GM12878 (cell line): Measurements from ENCODE around the gene DLK1. TPM values are rescaled to one million over a fixed set of nuclear protein-coding genes. Genes with fewer than 3 reads are reported as not detected.

ENCODE experiments used
- ATAC-seq: fragments of 200-7000 bp; cut with Tn5 transposase; 3 replicates; pipeline ENCODE4 v1.9.1; 2020; ENCODE audit warnings: mild to moderate bottlenecking, moderate library complexity
- BruUV-seq: library from RNA; stranded (reverse); fragments of 400-500 nt; replicated peaks from 2 replicates; lab custom pipeline; 2021; lab: Mats Ljungman, UMichigan
- CTCF ChIA-PET: fragments of 300-600 bp; sonication (Branson Sonifier 250); formaldehyde crosslinking; extraction: SDS; loops from one replicate; lab custom pipeline; 2021; ENCODE audit warnings: inconsistent platforms; lab: Yijun Ruan, JAX
- POLR2A ChIA-PET: fragments of 350-600 bp; formaldehyde crosslinking; extraction: SDS; loops from one replicate; lab custom pipeline; 2021; ENCODE audit warnings: inconsistent platforms; lab: Charles Lee
- RAD21 ChIA-PET: fragments of 300-600 bp; sonication (Branson Sonifier 250); formaldehyde crosslinking; loops from one replicate; lab custom pipeline; 2023; ENCODE audit warnings: antibody characterized with exemption; ENCODE audit not compliant: unreplicated experiment; lab: Charles Lee
- SMC1A ChIA-PET: fragments of 300-600 bp; sonication (Branson Sonifier 250); formaldehyde crosslinking; loops from one replicate; lab custom pipeline; 2023; ENCODE audit not compliant: unreplicated experiment, uncharacterized antibody; lab: Charles Lee
- DNase-seq: peaks from one replicate; pipeline ENCODE4 v3.0.0-alpha.2; 2011; ENCODE audit warnings: low read depth, low spot score
- FAIRE-seq: peaks from 3 replicates; lab custom pipeline; 2011; peaks lifted over from hg19 to GRCh38; lab: Jason Lieb, UNC
- H2AFZ ChIP-seq: 2 replicates; pipeline ENCODE4 v1.6.0; 2011; ENCODE audit warnings: low read depth, low read length, control low read depth; ENCODE audit not compliant: control insufficient read depth
- H3K27ac ChIP-seq: 2 replicates; pipeline ENCODE4 v1.5.1; 2011; ENCODE audit warnings: control low read depth; ENCODE audit not compliant: control insufficient read depth, insufficient read depth
- H3K27me3 ChIP-seq, 2 experiments: replicated peaks in 1 of 2; 2 replicates each; pipeline versions ENCODE4 v1.6.0 to v1.6.1; 2011; ENCODE audit warnings: low read length in 1 of 2; ENCODE audit not compliant: control insufficient read depth in 2 of 2, insufficient read depth in 2 of 2
- H3K36me3 ChIP-seq, 2 experiments: 2 replicates each; pipeline ENCODE4 v1.5.1; 2011; ENCODE audit warnings: low read length in 1 of 2; ENCODE audit not compliant: control insufficient read depth in 2 of 2, insufficient read depth in 2 of 2
- H3K4me1 ChIP-seq: 2 replicates; pipeline ENCODE4 v1.6.1; 2011; ENCODE audit warnings: mild to moderate bottlenecking, low read length, moderate library complexity, mixed read lengths; ENCODE audit not compliant: control insufficient read depth, insufficient read depth
- H3K4me2 ChIP-seq: 2 replicates; pipeline ENCODE4 v1.6.0; 2011; ENCODE audit warnings: control low read depth; ENCODE audit not compliant: control insufficient read depth, insufficient read depth
- H3K4me3 ChIP-seq: fragments of 200-600 bp; sonication (generic); 2 replicates; pipeline ENCODE4 v1.5.1; 2016
- H3K79me2 ChIP-seq: 2 replicates; pipeline ENCODE4 v1.6.0; 2011; ENCODE audit warnings: low read length; ENCODE audit not compliant: control insufficient read depth, insufficient read depth
- H3K9ac ChIP-seq: 2 replicates; pipeline ENCODE4 v1.8.0; 2011; ENCODE audit warnings: low read length, control low read depth, mixed read lengths; ENCODE audit not compliant: control insufficient read depth, insufficient read depth
- H3K9me3 ChIP-seq: replicated peaks from 3 replicates; pipeline ENCODE4 v1.5.1; 2011; ENCODE audit warnings: mild to moderate bottlenecking, low read length; ENCODE audit not compliant: control insufficient read depth, insufficient read depth
- H4K20me1 ChIP-seq: 2 replicates; pipeline ENCODE4 v1.6.0; 2011; ENCODE audit not compliant: control insufficient read depth, insufficient read depth
- BCL3 ChIP-seq: IDR thresholded peaks from 2 replicates; pipeline ENCODE4 v1.6.1; 2011; ENCODE audit warnings: borderline replicate concordance, low read depth, mild to moderate bottlenecking, moderate library complexity, low read length; ENCODE audit not compliant: insufficient read depth, poor library complexity, severe bottlenecking
- ZNF592 ChIP-seq: fragments of 450-650 bp; IDR thresholded peaks from 2 replicates; pipeline ENCODE4 v1.6.1; 2017; ENCODE audit warnings: mild to moderate bottlenecking, moderate library complexity
- WGBS: methylation state at CpG from one replicate; pipeline ENCODE4 v1.1.6; 2016; ENCODE audit warnings: low lambda C conversion rate; ENCODE audit not compliant: insufficient replicate concordance, insufficient coverage; ENCODE audit errors: missing lambda C conversion rate; 5-methylcytosine and 5-hydroxymethylcytosine counted together
- in situ Hi-C: fragments of 300-500 bp; cut with MboI; formaldehyde crosslinking; loops from 9 replicates; pipeline ENCODE4 v1.14.3; 2018; ENCODE audit warnings: mixed read lengths
- intact Hi-C: fragments of 100-400 bp; cut with micrococcal nuclease; formaldehyde crosslinking; loops from one replicate; pipeline ENCODE4 v1.14.2; 2022; ENCODE audit not compliant: unreplicated experiment
- polyA plus RNA-seq, 11 experiments: library from polyadenylated mRNA; depleted of rRNA in 4 of 11; unstranded in 6 of 11; stranded (reverse) in 5 of 11; fragments of >200 nt; fragmentation: Nextera tagmentation in 4 of 11; fragmentation: Illumina TruSeq in 1 of 11; extraction: Ambion mirVana in 4 of 11; extraction: Trizol in 1 of 11; gene quantifications; 1 replicate in 1 of 11; 2 replicates in 10 of 11; pipeline versions ENCODE4 v1.2.1 to v1.2.3, GENCODE V29; 2011 to 2016; ENCODE audit warnings: inconsistent platforms in 2 of 11, missing spikeins in 2 of 11, low read depth in 1 of 11
- total RNA-seq, 4 experiments: library from RNA; depleted of rRNA in 3 of 4; stranded (reverse); fragments of >200 nt in 3 of 4; fragmentation: Illumina TruSeq in 1 of 4; extraction: Trizol in 1 of 4; gene quantifications; 2 replicates each; pipeline versions ENCODE4 v1.2.1 to v1.2.3, GENCODE V29; 2013 to 2021

The DLK1 gene
- total and polyA plus RNA-seq, 10 of the 15 experiments (the other 5 are each of a cell fraction or from before 2014, with no cell fraction given), result 0.87 TPM; not detected in 9

GRCh38 chr14:100725587-100726387 is 905 bp upstream of the DLK1 start:
- H3K79me2 ChIP-seq, result no peaks in the 10 kb centered on the region
- FAIRE-seq (no peak), ATAC-seq (no peak), DNase-seq (no peak)
- no peaks in the 10 kb centered on the region for H3K9me3 ChIP-seq
- WGBS, result 80% methylated on average over 33 of the region's 33 CpGs
- no peak overlapping the region for H2AFZ ChIP-seq
- intact Hi-C loops, result no loop called here
- no peaks in the 10 kb centered on the region for H3K36me3 ChIP-seq
- H3K9ac ChIP-seq, result no peak overlapping the region
- CTCF ChIA-PET, result no interaction called here
- in situ Hi-C loops, result no loop called here
- H3K4me1 ChIP-seq, result no peaks in the 10 kb centered on the region
- RAD21 ChIA-PET, result no interaction called here
- SMC1A ChIA-PET, result no interaction called here
- POLR2A ChIA-PET, result no interaction called here
- peaks cover 2% of the 10 kb centered on the region in 2 experiments; a peak in 3 of 4 replicates for H3K27me3 ChIP-seq
- no TSS peak for BruUV-seq
- H3K4me2 ChIP-seq, result no peak overlapping the region
- no peaks in the 10 kb centered on the region for H4K20me1 ChIP-seq
- no peak overlapping the region for H3K4me3 ChIP-seq
- TF ChIP-seq ZNF592, result no peak
- peak; percentile 68 for TF ChIP-seq BCL3
- H3K27ac ChIP-seq, result no peak overlapping the region
